T-helper 1 cell treated with Interleukin-12 subunit alpha and Interleukin-12 subunit beta and Interleukin-4 antibody, amounts not matched to agents 30 μg/mL and 1 μg/mL, for 36 hours (primary cell): ENCODE data around the gene RPGRIP1.
"Not testable (repeated sequence)": the region's sequence is repeated elsewhere in the genome, so short reads cannot be mapped to it uniquely, and the experiment has no call there.

ENCODE experiments used
- H3K27ac Mint-ChIP-seq: one replicate; pipeline ENCODE4 v1.8.0; 2021; ENCODE audit warnings: mild to moderate bottlenecking, mixed read lengths
- H3K27me3 Mint-ChIP-seq: one replicate; pipeline ENCODE4 v1.8.0; 2021; ENCODE audit warnings: low read depth, mixed read lengths
- H3K36me3 Mint-ChIP-seq: one replicate; pipeline ENCODE4 v1.8.0; 2021; ENCODE audit warnings: low read depth, mixed read lengths
- H3K4me1 Mint-ChIP-seq: one replicate; pipeline ENCODE4 v1.8.0; 2021; ENCODE audit warnings: low read depth, mixed read lengths
- H3K4me3 Mint-ChIP-seq: one replicate; pipeline ENCODE4 v1.8.0; 2021; ENCODE audit warnings: mild to moderate bottlenecking, moderate library complexity, mixed read lengths
- H3K9me3 Mint-ChIP-seq: one replicate; pipeline ENCODE4 v1.8.0; 2021; ENCODE audit warnings: mixed read lengths

RPGRIP1 gene

GRCh38 chr14:21267886-21268616 is 11.8 kb upstream of the RPGRIP1 start:
- H3K4me3 Mint-ChIP-seq = peak overlapping the region; percentile 100
- peaks cover 47% of the 10 kb centered on the region for H3K36me3 Mint-ChIP-seq
- H3K27ac Mint-ChIP-seq = peak overlapping the region; percentile 99
- no peaks in the 10 kb centered on the region for H3K27me3 Mint-ChIP-seq
- H3K9me3 Mint-ChIP-seq = no peaks in the 10 kb centered on the region
- peaks cover 48% of the 10 kb centered on the region for H3K4me1 Mint-ChIP-seq

- Mint-ChIP-seq H3K27ac (peak overlapping the region; percentile 99), H3K27me3 (no peaks in the 10 kb centered on the region), H3K36me3 (peaks cover 41% of the 10 kb centered on the region), H3K4me1 (peaks cover 41% of the 10 kb centered on the region), H3K9me3 (no peaks in the 10 kb centered on the region), H3K4me3 (peak overlapping the region; percentile 100)
These were observed 11.1 kb upstream of the RPGRIP1 start for GRCh38 chr14:21268617-21269251.

GRCh38 chr14:21269252-21270046 is 10.4 kb upstream of the RPGRIP1 start, which contains the start of gene HNRNPC:
HNRNPC (minus strand) TSS chr14:21269442; CDS start chr14:21234193, 35,249 bp downstream.
- H3K9me3 Mint-ChIP-seq = no peaks in the 10 kb centered on the region
- peak within 1 kb of the TSS; percentile 100 for H3K4me3 Mint-ChIP-seq
- H3K27me3 Mint-ChIP-seq = no peaks in the 10 kb centered on the region
- H3K27ac Mint-ChIP-seq = peak within 1 kb of the TSS; percentile 99
- peaks cover 35% of the 10 kb centered on the region for H3K4me1 Mint-ChIP-seq
- peaks cover 35% of the 10 kb centered on the region for H3K36me3 Mint-ChIP-seq

GRCh38 chr14:21272661-21273060 is 7.2 kb upstream of the RPGRIP1 start:
- H3K9me3 Mint-ChIP-seq, H3K27ac Mint-ChIP-seq, H3K27me3 Mint-ChIP-seq, H3K4me3 Mint-ChIP-seq: not testable (repeated sequence)
- H3K4me1 Mint-ChIP-seq = peaks cover 11% of the 10 kb centered on the region
- H3K36me3 Mint-ChIP-seq = peaks cover 15% of the 10 kb centered on the region

DNA sequence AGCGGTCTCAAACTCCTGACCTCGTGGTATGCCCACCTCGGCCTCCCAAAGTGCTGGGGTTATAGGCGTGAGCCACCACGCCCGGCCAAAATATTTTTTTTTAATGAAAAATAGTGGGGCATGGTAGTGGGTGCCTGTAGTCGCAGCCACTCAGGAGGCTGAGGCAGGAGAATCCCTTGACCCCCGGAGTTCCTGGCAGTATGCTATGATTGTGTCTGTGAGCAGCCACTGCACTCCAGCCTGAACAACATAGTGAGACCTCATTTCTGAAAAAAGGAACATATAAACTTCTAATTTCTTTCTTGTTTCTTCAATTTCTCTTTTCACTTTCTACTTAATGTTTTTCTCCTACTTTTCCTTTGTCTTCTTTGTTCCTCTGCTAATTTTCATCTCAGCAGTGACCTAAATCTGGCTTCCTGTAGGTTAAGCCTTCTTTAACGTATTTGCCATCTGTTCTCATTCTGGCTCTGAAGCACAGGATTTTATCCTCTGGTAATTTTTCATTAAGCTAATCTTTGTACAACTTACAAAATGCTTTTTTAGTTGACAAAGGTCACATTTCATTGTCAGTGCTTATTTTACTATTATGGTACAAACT is 4.5 kb upstream of the RPGRIP1 start:
- H3K4me3 Mint-ChIP-seq = no peak overlapping the region

GRCh38 chr14:21278632-21279031 is 1.3 kb upstream of the RPGRIP1 start:
- no peaks in the 10 kb centered on the region for H3K9me3 Mint-ChIP-seq
- no peak overlapping the region for H3K27ac Mint-ChIP-seq
- peaks cover 3% of the 10 kb centered on the region for H3K4me1 Mint-ChIP-seq
- H3K4me3 Mint-ChIP-seq = no peak overlapping the region
- H3K27me3 Mint-ChIP-seq = peaks cover 4% of the 10 kb centered on the region
- no peaks in the 10 kb centered on the region for H3K36me3 Mint-ChIP-seq

More for the DNA sequence above, 4.5 kb upstream of the RPGRIP1 start:
- Mint-ChIP-seq H3K9me3 (no peaks in the 10 kb centered on the region), H3K36me3 (no peaks in the 10 kb centered on the region), H3K27me3 (no peaks in the 10 kb centered on the region), H3K4me1 (peaks cover 3% of the 10 kb centered on the region), H3K27ac (no peak overlapping the region)

DNA sequence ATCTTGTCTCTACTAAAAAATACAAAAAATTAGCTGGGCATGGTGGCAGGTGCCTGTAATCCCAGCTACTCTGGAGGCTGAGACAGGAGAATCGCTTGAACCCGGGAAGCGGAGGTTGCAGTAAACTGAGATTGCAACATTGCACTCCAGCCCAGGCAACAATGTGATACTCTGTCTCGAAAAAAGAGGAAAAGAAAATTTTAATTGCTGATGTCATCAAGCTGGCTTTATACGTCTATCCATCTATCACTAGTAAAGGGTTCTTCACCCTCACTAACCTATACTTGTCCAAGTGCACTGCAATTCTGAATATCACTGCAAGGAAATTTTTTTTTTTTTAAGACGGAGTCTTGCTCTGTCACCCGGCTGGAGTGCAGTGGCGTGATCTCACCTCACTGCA is 2.0 kb downstream of the RPGRIP1 start:
- H3K36me3 Mint-ChIP-seq, H3K4me1 Mint-ChIP-seq, H3K27ac Mint-ChIP-seq, H3K4me3 Mint-ChIP-seq, H3K9me3 Mint-ChIP-seq: not testable (repeated sequence)
- peaks cover 15% of the 10 kb centered on the region for H3K27me3 Mint-ChIP-seq

DNA sequence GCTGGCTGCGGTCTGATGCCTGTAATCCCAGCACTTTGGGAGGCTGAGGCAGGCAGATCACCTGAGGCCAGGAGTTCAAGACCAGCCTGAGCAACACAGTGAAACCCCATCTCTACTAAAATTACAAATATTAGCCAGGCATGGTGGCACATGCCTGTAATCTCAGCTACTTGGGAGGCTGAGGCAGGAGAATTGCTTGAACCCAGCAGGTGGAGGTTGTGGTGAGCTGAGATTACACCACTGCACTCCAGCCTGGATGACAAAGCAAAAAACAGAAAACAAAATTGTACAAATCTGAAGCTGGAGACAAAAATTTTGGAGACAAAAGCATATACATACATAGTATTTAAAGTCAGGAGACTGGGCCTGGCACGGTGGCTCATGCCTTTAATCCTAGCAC is 6.6 kb downstream of the RPGRIP1 start:
- H3K27ac Mint-ChIP-seq, H3K4me1 Mint-ChIP-seq, H3K9me3 Mint-ChIP-seq, H3K4me3 Mint-ChIP-seq, H3K36me3 Mint-ChIP-seq: not testable (repeated sequence)
- peaks cover 11% of the 10 kb centered on the region for H3K27me3 Mint-ChIP-seq

GRCh38 chr14:21287168-21287567 is 7.3 kb downstream of the RPGRIP1 start:
- Mint-ChIP-seq H3K4me1 (no peaks in the 10 kb centered on the region), H3K4me3 (no peak overlapping the region), H3K36me3 (no peaks in the 10 kb centered on the region), H3K27ac (no peak overlapping the region), H3K27me3 (peaks cover 11% of the 10 kb centered on the region), H3K9me3 (no peaks in the 10 kb centered on the region)

GRCh38 chr14:21294026-21294425 is 14.1 kb downstream of the RPGRIP1 start:
- H3K4me1 Mint-ChIP-seq, H3K27ac Mint-ChIP-seq, H3K36me3 Mint-ChIP-seq, H3K27me3 Mint-ChIP-seq, H3K4me3 Mint-ChIP-seq, H3K9me3 Mint-ChIP-seq: not testable (repeated sequence)

DNA sequence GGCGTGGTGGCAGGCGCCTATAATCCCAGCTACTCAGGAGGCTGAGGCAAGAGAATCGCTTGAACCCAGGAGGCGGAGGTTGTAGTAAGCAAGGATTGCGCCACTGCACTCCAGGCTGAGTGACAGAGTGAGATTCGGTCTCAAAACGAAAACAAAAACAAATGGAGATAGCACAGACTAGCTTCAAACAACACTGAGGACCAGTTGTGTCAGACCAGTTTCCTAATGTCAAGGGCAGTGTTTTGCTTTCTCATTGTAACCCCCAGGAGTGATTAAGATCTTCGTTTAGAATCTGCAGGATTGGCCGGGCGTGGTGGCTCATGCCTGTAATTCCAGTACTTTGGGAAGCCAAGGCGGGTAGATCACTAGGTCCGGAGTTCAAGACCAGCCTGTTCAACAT is 18.5 kb downstream of the RPGRIP1 start:
- H3K4me1 Mint-ChIP-seq = no peaks in the 10 kb centered on the region
- H3K27me3 Mint-ChIP-seq = peaks cover 32% of the 10 kb centered on the region
- no peak overlapping the region for H3K27ac Mint-ChIP-seq
- no peaks in the 10 kb centered on the region for H3K9me3 Mint-ChIP-seq
- H3K4me3 Mint-ChIP-seq = no peak overlapping the region
- H3K36me3 Mint-ChIP-seq = no peaks in the 10 kb centered on the region

DNA sequence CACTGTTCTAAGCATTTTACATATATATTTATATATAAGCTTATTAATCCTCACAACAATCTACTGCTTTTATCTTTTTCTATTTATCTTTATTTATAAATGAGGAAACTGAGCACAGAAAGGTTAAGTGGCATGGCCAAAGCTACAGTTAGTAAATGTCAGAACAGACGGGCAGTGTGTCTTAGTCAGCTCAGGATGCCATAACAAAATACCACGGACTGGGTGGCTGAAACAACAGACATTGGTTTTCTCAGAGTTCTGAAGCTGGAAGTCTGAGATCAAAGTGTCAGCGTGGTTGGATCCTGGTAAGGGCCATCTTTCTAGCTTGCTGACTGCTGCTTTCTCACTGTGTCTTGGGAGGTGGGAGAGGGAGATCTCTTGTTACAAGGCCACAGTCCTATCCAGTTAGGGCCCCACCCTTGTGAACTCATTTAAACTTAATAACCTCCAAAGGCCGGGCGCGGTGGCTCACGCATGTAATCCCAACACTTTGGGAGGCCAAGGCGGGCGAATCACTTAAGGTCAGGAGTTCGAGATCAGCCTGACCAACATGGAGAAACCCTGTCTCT is 19.8 kb downstream of the RPGRIP1 start:
- Mint-ChIP-seq H3K27me3 (peaks cover 32% of the 10 kb centered on the region), H3K27ac (no peak overlapping the region), H3K4me3 (no peak overlapping the region)

GRCh38 chr14:21300892-21301291 is 21.0 kb downstream of the RPGRIP1 start:
- Mint-ChIP-seq H3K4me3 (no peak overlapping the region), H3K4me1 (no peaks in the 10 kb centered on the region), H3K27me3 (peaks cover 32% of the 10 kb centered on the region), H3K9me3 (no peaks in the 10 kb centered on the region), H3K27ac (no peak overlapping the region), H3K36me3 (no peaks in the 10 kb centered on the region)

More for the DNA sequence above, 19.8 kb downstream of the RPGRIP1 start:
- no peaks in the 10 kb centered on the region for H3K9me3 Mint-ChIP-seq
- no peaks in the 10 kb centered on the region for H3K4me1 Mint-ChIP-seq
- H3K36me3 Mint-ChIP-seq = no peaks in the 10 kb centered on the region
